Ovary (tissue), 9 donors: ENCODE data around the gene NEU4. TPM values are rescaled to one million over a fixed set of nuclear protein-coding genes. Genes with fewer than 3 reads are reported as not detected.
A peak's percentile ranks its signal among the peaks of the same experiment; 100 is the strongest.

Experiments used
- DNase-seq, 5 donors: peaks; one replicate each; pipeline ENCODE4 v3.0.0-alpha.2; 2019 to 2020
- H3K27ac ChIP-seq, 2 donors: fragments of 200-600 bp; one replicate each; pipeline versions ENCODE4 v1.5.1 to v1.8.0; 2019 to 2022
- H3K27me3 ChIP-seq: fragments of 200-600 bp; one replicate; pipeline ENCODE4 v1.8.0; 2022
- H3K36me3 ChIP-seq: fragments of 200-600 bp; sonication (generic); one replicate; pipeline ENCODE4 v1.5.1; 2019
- H3K4me1 ChIP-seq: one replicate; pipeline ENCODE4 v1.8.1; 2013; ENCODE audit warnings: mild to moderate bottlenecking, moderate library complexity; ENCODE audit not compliant: insufficient read depth
- H3K4me3 ChIP-seq: fragments of 200-600 bp; sonication (generic); one replicate; pipeline ENCODE4 v1.5.1; 2017
- H3K9me3 ChIP-seq, 2 donors: fragments of 200-600 bp in 1 of 2; sonication (generic) in 1 of 2; one replicate each; pipeline versions ENCODE4 v1.5.1 to v1.8.1; 2013 to 2019; ENCODE audit warnings: mild to moderate bottlenecking in 1 of 2, moderate library complexity in 1 of 2
- CTCF ChIP-seq, 3 donors: fragments of 450-650 bp in 2 of 3; fragments of 200-600 bp in 1 of 3; IDR thresholded peaks; one replicate each; pipeline versions ENCODE4 v1.5.1 to v1.8.0; 2016 to 2022; ENCODE audit warnings: antibody characterized with exemption in 3 of 3, mild to moderate bottlenecking in 1 of 3
- EP300 ChIP-seq: sonication (generic); formaldehyde crosslinking; IDR thresholded peaks from one replicate; pipeline ENCODE4 v1.6.1; 2017; ENCODE audit warnings: antibody characterized with exemption
- POLR2A ChIP-seq: fragments of 450-650 bp; IDR thresholded peaks from one replicate; pipeline ENCODE4 v1.6.1; 2017; ENCODE audit warnings: antibody characterized with exemption, mild to moderate bottlenecking, moderate library complexity
- WGBS, 3 donors: extraction: QIAGEN DNeasy Blood & Tissue Kit in 1 of 3; methylation state at CpG; one replicate each; pipeline versions ENCODE4 v1.1.5 to v1.1.7; 2013 to 2017; 5-methylcytosine and 5-hydroxymethylcytosine counted together
- intact Hi-C, 4 donors: fragments of 100-400 bp; cut with DNase I; formaldehyde crosslinking; loops; one replicate each; pipeline versions ENCODE4 v1.11.0 to v1.15.1; 2022 to 2023
- polyA plus RNA-seq, 2 donors: library from polyadenylated mRNA; stranded (reverse); fragments of 200-250 nt in 1 of 2; fragments of 350-450 nt in 1 of 2; fragmentation: Illumina TruSeq in 1 of 2; extraction: RNeasy Lipid Tissue Mini Kit (QIAGEN cat#74804) in 1 of 2; gene quantifications; one replicate each; pipeline ENCODE4 v1.2.3, GENCODE V29; 2013 to 2014
- total RNA-seq, 7 donors: library from RNA; depleted of rRNA in 2 of 7; stranded (reverse); fragments of >200 nt in 2 of 7; fragmentation: NEBNext Ultra II Directional in 3 of 7; extraction: Animal tissue kit (Norgen Biotek cat#: 25700) in 3 of 7; gene quantifications; one replicate each; pipeline versions ENCODE4 v1.1.0 to v1.2.4, GENCODE V29; 2016 to 2023
- donor health status: DM: no; HTN: no; CAD: no; lungs with moderate emphysema.
- donor health status: DM: no; HTN: no; CAD: no.
- donor health status: Bipolar disorder and iron deficiency.
- donor health status: DM: yes; HTN: yes; CAD: no.
- donor health status: DM: no; HTN: no; CAD: no.
- donor health status: DM: yes; HTN: yes; CAD: no.

NEU4 gene
- total and polyA plus RNA-seq, 9 donors, result 0.23 to 7.2 (median 0.84) TPM; not detected in 2

- peak in 2 of 5 donors; percentile 32 to 62 for DNase-seq
- H3K4me3 ChIP-seq, result no peak overlapping the region
- no peaks in the 10 kb centered on the region for H3K27me3 ChIP-seq
- H3K4me1 ChIP-seq, result peaks cover 2% of the 10 kb centered on the region
- intact Hi-C loops, result no loop called here
- H3K36me3 ChIP-seq, result no peaks in the 10 kb centered on the region
- 77 to 85% (median 84%) methylated on average over 29 of the region's 29 CpGs for WGBS, 3 donors
- TF ChIP-seq EP300 (no peak), CTCF (IDR thresholded peaks at IDR 0.05) (no peak), POLR2A (no peak)
- no peaks in the 10 kb centered on the region for H3K9me3 ChIP-seq
- H3K27ac ChIP-seq, result peak overlapping the region in 1 of 2 donors; percentile 20
Observed at GRCh38 chr2:241842620-241843211, 33.7 kb downstream of the NEU4 start.

- 46 to 80% (median 80%) methylated on average over 23 to 52 of the region's 52 CpGs for WGBS, 3 donors
- no peaks in the 10 kb centered on the region for H3K36me3 ChIP-seq
- H3K27me3 ChIP-seq, result no peaks in the 10 kb centered on the region
- no peaks in the 10 kb centered on the region for H3K9me3 ChIP-seq
- peaks cover 2% of the 10 kb centered on the region for H3K4me1 ChIP-seq
- DNase-seq, result peak in 1 of 5 donors; percentile 35
- H3K27ac ChIP-seq, result peak overlapping the region in 1 of 2 donors; percentile 57
- H3K4me3 ChIP-seq, result peak overlapping the region; percentile 33
- TF ChIP-seq CTCF (IDR thresholded peaks at IDR 0.05) (no peak), EP300 (no peak), POLR2A (no peak)
- intact Hi-C loops, result no loop called here
Observed at GRCh38 chr2:241843321-241844065, 34.5 kb downstream of the NEU4 start.

GRCh38 chr2:241844066-241844728 is 35.2 kb downstream of the NEU4 start:
- intact Hi-C loops, result no loop called here
- DNase-seq, result peak; percentile 72 to 82 (median 79)
- H3K36me3 ChIP-seq, result no peaks in the 10 kb centered on the region
- TF ChIP-seq CTCF (IDR thresholded peaks at IDR 0.05), result peak in 1 of 3 donors; percentile 36
- no peak for TF ChIP-seq EP300
- TF ChIP-seq POLR2A, result no peak
- H3K4me3 ChIP-seq, result peak overlapping the region; percentile 33
- 5 to 13% (median 7%) methylated on average over 22 to 65 of the region's 65 CpGs for WGBS, 3 donors
- H3K4me1 ChIP-seq, result peaks cover 2% of the 10 kb centered on the region
- no peaks in the 10 kb centered on the region for H3K9me3 ChIP-seq
- no peaks in the 10 kb centered on the region for H3K27me3 ChIP-seq
- H3K27ac ChIP-seq, result peak overlapping the region in 1 of 2 donors; percentile 57

- H3K4me3 ChIP-seq, result peak overlapping the region; percentile 33
- 75 to 87% (median 81%) methylated on average over 33 to 37 of the region's 37 CpGs for WGBS, 3 donors
- no peaks in the 10 kb centered on the region for H3K27me3 ChIP-seq
- peaks cover 2% of the 10 kb centered on the region for H3K4me1 ChIP-seq
- H3K36me3 ChIP-seq, result no peaks in the 10 kb centered on the region
- TF ChIP-seq EP300, result no peak
- no peak for TF ChIP-seq POLR2A
- no peak for TF ChIP-seq CTCF (IDR thresholded peaks at IDR 0.05)
- peak in 2 of 5 donors; percentile 29 to 40 for DNase-seq
- intact Hi-C loops, result no loop called here
- no peak overlapping the region for H3K27ac ChIP-seq
- no peaks in the 10 kb centered on the region for H3K9me3 ChIP-seq
Observed at GRCh38 chr2:241844831-241845578, 36.0 kb downstream of the NEU4 start.
